ENCODE measurements around the gene IFI35. TPM values are rescaled to one million over a fixed set of nuclear protein-coding genes. Genes with fewer than 3 reads are reported as not detected.
"Not testable (repeated sequence)": the region's sequence is repeated elsewhere in the genome, so short reads cannot be mapped to it uniquely, and the experiment has no call there.

Gene IFI35
- total RNA-seq, 2 donors from 2014 or later: 3.0 to 5.1 TPM

DNA sequence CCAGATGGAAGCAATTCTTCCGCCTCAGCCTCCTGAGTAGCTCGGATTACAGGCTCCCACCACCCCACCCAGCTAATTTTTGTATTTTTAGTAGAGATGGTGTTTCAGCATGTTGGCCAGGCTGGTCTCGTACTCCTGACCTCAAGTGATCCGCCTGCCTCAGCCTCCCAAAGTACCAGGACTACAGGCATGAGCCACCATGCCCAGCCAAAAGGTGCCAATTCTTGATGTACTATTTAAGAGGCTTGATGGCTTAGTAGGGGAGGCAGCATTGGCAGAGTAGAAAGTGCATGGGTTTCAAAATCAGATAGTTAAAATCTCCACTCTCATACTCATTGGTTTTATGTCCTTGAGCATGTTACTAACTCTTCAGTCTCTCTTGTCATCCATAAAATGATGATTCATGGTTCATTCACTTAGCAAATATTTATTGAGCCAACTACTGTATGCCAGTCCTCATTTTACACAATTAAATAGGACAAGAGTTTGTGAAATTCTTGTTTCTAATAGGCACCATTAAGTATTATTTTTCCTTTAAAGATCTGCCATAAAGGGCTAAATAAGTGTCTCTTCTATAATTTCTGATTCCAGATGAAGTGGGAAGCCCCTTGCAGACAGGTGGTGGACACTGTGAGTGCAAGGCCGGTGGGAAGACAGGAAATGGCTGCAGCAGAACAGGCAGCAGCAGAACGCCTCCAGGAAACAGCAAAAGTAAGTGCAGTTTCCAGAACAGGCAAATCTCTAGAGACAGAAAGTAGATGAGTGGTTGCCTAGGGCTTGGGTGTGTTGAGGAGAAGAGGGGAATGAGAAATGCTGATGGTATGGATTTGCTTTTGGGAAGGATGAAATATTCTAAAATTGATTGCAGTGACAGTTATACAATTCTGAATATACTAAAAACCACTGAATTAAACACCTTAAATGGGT lies 16.6 kb upstream of the IFI35 start:
- Mint-ChIP-seq H3K4me3 (no peak overlapping the region), H3K27me3 (ENCODE audit: insufficient read depth) (no peaks in the 10 kb centered on the region), H3K4me1 (no peaks in the 10 kb centered on the region), H3K9me3 (no peaks in the 10 kb centered on the region), H3K36me3 (ENCODE audit: low read depth) (peaks cover 80% of the 10 kb centered on the region), H3K27ac (no peak overlapping the region)
- no peak for DNase-seq
- no peak for TF ChIP-seq CTCF (conservative IDR thresholded peaks at IDR 0.05)
- Histone ChIP-seq H3K36me3 (ENCODE audit: control insufficient read depth, insufficient read depth, low read length) (peaks cover 94% of the 10 kb centered on the region), H3K27ac (ENCODE audit: low read depth, low read length) (no peak overlapping the region), H3K4me3 (ENCODE audit: low read length) (no peak overlapping the region), H3K27me3 (ENCODE audit: control insufficient read depth, insufficient read depth, low read length, poor library complexity, severe bottlenecking) (no peaks in the 10 kb centered on the region), H3K4me1 (ENCODE audit: control insufficient read depth, insufficient read depth, low read length) (no peaks in the 10 kb centered on the region), H3K9me3 (ENCODE audit: control insufficient read depth, low read length) (no peaks in the 10 kb centered on the region), H3K9ac (ENCODE audit: extremely low read depth, low read length, poor library complexity, severe bottlenecking) (no peak overlapping the region)
- 91 to 93% methylated on average over 3 to 6 of the region's 6 CpGs for WGBS, 2 experiments (ENCODE audit: insufficient coverage in 1 of 2, insufficient read length in 1 of 2)

DNA sequence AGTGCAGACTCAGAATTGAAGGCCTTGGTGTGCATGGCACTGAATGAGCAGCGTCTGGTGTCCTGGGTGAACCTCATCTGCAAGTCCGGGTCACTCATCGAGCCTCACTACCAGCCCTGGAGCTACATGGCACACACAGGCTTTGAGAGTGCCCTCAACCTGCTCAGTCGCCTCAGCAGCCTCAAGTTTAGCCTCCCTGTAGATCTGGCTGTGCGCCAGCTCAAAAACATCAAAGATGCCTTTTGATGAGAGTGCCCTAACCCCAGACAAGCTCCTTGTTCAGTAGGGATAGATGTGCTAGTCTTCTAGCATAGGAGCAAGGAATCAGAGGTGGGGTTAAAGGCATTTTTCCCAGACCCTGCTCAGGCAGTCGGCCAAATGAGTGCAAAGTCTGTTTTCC lies 15.1 kb upstream of the IFI35 start:
- TF ChIP-seq CTCF (conservative IDR thresholded peaks at IDR 0.05): no peak
- Mint-ChIP-seq H3K9me3 (no peaks in the 10 kb centered on the region), H3K4me1 (no peaks in the 10 kb centered on the region), H3K36me3 (ENCODE audit: low read depth) (peaks cover 67% of the 10 kb centered on the region), H3K4me3 (no peak overlapping the region), H3K27ac (no peak overlapping the region), H3K27me3 (ENCODE audit: insufficient read depth) (no peaks in the 10 kb centered on the region)
- no peak overlapping the region for H3K9ac ChIP-seq (ENCODE audit: extremely low read depth, low read length, poor library complexity, severe bottlenecking)
- peaks cover 83% of the 10 kb centered on the region for H3K36me3 ChIP-seq (ENCODE audit: control insufficient read depth, insufficient read depth, low read length)
- WGBS, 2 experiments (ENCODE audit: insufficient coverage in 1 of 2, insufficient read length in 1 of 2): 95 to 96% methylated on average over 6 of the region's 6 CpGs
- H3K27me3 ChIP-seq (ENCODE audit: control insufficient read depth, insufficient read depth, low read length, poor library complexity, severe bottlenecking): no peaks in the 10 kb centered on the region
- no peak overlapping the region for H3K27ac ChIP-seq (ENCODE audit: low read depth, low read length)
- H3K4me1 ChIP-seq (ENCODE audit: control insufficient read depth, insufficient read depth, low read length): no peaks in the 10 kb centered on the region
- no peak for DNase-seq
- no peaks in the 10 kb centered on the region for H3K9me3 ChIP-seq (ENCODE audit: control insufficient read depth, low read length)
- H3K4me3 ChIP-seq (ENCODE audit: low read length): no peak overlapping the region

DNA sequence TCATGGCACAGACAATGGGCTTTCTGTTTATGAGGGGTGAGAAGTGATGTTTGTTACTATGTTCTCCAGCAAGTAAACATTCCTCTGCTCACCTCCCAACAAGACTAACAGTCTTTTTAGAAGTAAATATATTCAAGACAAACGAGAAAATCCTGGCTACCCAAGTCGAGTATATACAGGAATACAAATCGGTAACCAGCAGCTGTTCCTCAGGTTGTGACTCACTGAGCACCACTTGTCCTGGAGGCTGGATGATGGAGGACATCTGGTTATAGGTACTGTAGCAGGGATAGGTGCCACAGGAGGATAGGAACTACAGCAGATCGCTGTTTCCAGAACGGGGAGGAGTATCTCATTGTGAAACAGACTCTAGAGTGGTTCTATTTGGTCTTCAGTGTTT lies 13.7 kb upstream of the IFI35 start:
- Histone ChIP-seq H3K4me1 (ENCODE audit: control insufficient read depth, insufficient read depth, low read length) (peaks cover 7% of the 10 kb centered on the region), H3K36me3 (ENCODE audit: control insufficient read depth, insufficient read depth, low read length) (peaks cover 70% of the 10 kb centered on the region), H3K9me3 (ENCODE audit: control insufficient read depth, low read length) (no peaks in the 10 kb centered on the region), H3K27ac (ENCODE audit: low read depth, low read length) (no peak overlapping the region), H3K27me3 (ENCODE audit: control insufficient read depth, insufficient read depth, low read length, poor library complexity, severe bottlenecking) (no peaks in the 10 kb centered on the region), H3K9ac (ENCODE audit: extremely low read depth, low read length, poor library complexity, severe bottlenecking) (no peak overlapping the region), H3K4me3 (ENCODE audit: low read length) (no peak overlapping the region)
- DNase-seq: no peak
- Mint-ChIP-seq H3K36me3 (ENCODE audit: low read depth) (peaks cover 55% of the 10 kb centered on the region), H3K9me3 (no peaks in the 10 kb centered on the region), H3K27ac (no peak overlapping the region), H3K4me3 (no peak overlapping the region), H3K27me3 (ENCODE audit: insufficient read depth) (no peaks in the 10 kb centered on the region), H3K4me1 (peaks cover 10% of the 10 kb centered on the region)
- WGBS, 2 experiments (ENCODE audit: insufficient coverage in 1 of 2, insufficient read length in 1 of 2): 92 to 97% methylated on average over 5 of the region's 5 CpGs
- no peak for TF ChIP-seq CTCF (conservative IDR thresholded peaks at IDR 0.05)

DNA sequence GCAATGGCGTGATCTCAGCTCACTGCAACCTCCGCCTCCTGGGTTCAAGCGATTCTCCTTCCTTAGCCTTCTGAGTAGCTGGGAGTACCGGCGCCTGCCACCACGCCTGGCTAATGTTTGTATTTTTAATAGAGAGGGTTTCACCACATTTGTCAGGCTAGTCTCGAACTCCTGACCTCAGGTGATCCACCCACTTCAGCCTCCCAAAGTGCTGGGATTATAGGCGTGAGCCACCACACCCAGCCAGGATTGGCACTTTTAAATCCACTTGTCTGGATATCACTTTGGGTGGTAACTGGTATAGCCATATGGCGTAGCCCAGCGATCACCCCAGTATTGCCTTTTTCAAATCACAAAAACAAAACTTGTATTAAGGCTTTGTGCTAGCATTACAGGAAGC lies 12.7 kb upstream of the IFI35 start:
- H3K9me3 Mint-ChIP-seq; DNase-seq; H3K4me3 ChIP-seq (ENCODE audit: low read length); H3K9me3 ChIP-seq (ENCODE audit: control insufficient read depth, low read length); H3K27me3 ChIP-seq (ENCODE audit: control insufficient read depth, insufficient read depth, low read length, poor library complexity, severe bottlenecking); H3K9ac ChIP-seq (ENCODE audit: extremely low read depth, low read length, poor library complexity, severe bottlenecking); H3K4me3 Mint-ChIP-seq; H3K27ac Mint-ChIP-seq; H3K4me1 ChIP-seq (ENCODE audit: control insufficient read depth, insufficient read depth, low read length); H3K27ac ChIP-seq (ENCODE audit: low read depth, low read length); H3K27me3 Mint-ChIP-seq (ENCODE audit: insufficient read depth): not testable (repeated sequence)
- H3K36me3 ChIP-seq (ENCODE audit: control insufficient read depth, insufficient read depth, low read length): peaks cover 59% of the 10 kb centered on the region
- peaks cover 11% of the 10 kb centered on the region for H3K4me1 Mint-ChIP-seq
- WGBS, 2 experiments (ENCODE audit: insufficient coverage in 1 of 2, insufficient read length in 1 of 2): 93% methylated on average over 9 of the region's 10 CpGs
- peaks cover 47% of the 10 kb centered on the region for H3K36me3 Mint-ChIP-seq (ENCODE audit: low read depth)
